Progenitor cell of endocrine pancreas (in vitro differentiated cells): ENCODE measurements around the gene TRIM44. TPM values are rescaled to one million over a fixed set of nuclear protein-coding genes. Genes with fewer than 3 reads are reported as not detected.

Source experiments
- DNase-seq: peaks from one replicate; pipeline ENCODE4 v3.0.0; 2021; ENCODE audit warnings: low spot score; ENCODE audit not compliant: unreplicated experiment
- H3K27ac Mint-ChIP-seq: 2 replicates; pipeline ENCODE4 v1.8.0; 2021; ENCODE audit warnings: mild to moderate bottlenecking, moderate library complexity, mixed read lengths
- H3K27me3 Mint-ChIP-seq: 2 replicates; pipeline ENCODE4 v1.8.0; 2021; ENCODE audit warnings: mixed read lengths
- H3K36me3 Mint-ChIP-seq: 2 replicates; pipeline ENCODE4 v1.8.0; 2022; ENCODE audit warnings: mixed read lengths; ENCODE audit not compliant: insufficient read depth
- H3K4me1 Mint-ChIP-seq: 2 replicates; pipeline ENCODE4 v1.8.0; 2021; ENCODE audit warnings: low read depth, mixed read lengths
- H3K4me3 Mint-ChIP-seq: 2 replicates; pipeline ENCODE4 v1.8.0; 2021; ENCODE audit warnings: low read depth, mild to moderate bottlenecking, moderate library complexity, mixed read lengths
- H3K9me3 Mint-ChIP-seq: 2 replicates; pipeline ENCODE4 v1.8.0; 2021; ENCODE audit warnings: low read depth, mixed read lengths
- total RNA-seq: library from RNA; stranded (reverse); gene quantifications from 2 replicates; pipeline ENCODE4 v1.2.1, GENCODE V29; 2021
- TF ChIP-seq, protein P1 (sequence below): fragments of 200-600 bp; sonication (generic); IDR thresholded peaks from one replicate; pipeline ENCODE4 v1.5.0; 2021; ENCODE audit warnings: antibody characterized with exemption, mild to moderate bottlenecking; ENCODE audit not compliant: unreplicated experiment

Gene TRIM44
- total RNA-seq, 1 donor from 2014 or later = 65.1 TPM

DNA sequence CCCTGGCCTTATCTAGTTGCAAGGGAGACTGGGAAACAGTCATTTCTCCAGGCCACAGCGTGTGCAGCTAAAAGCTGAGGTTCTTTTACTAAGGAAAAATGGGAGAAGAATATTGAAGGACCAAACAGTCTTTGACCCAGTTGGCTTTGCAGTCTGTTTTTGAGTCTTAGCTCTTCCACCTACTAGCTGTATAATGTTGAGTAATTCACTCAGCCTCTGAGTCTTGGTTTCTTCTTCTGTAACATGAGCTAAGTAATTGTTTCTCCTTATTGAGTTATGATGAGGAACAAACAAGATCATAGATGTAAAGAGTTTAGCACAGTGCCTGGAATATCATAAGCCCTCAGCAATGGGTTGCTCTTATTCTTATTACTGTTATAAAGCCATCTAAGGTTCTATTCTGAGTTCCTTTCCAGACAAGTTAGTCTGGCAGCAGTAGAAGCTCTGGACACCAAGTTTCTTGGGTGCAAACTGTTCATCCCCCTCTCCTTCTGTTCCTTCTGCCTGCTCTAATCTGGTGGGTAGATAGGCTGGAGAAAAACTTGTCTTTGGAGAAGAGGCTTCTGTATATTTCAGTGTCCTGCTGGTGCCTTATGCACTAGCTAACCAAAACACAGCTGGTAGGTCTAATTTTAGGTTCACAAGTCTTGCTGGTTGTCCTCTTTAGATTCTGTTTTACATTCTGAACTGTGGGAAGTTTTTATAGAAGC, 13.5 kb downstream of the TRIM44 start:
- Mint-ChIP-seq H3K27me3 (no peaks in the 10 kb centered on the region), H3K4me3 (no peak overlapping the region), H3K27ac (no peak overlapping the region), H3K4me1 (peaks cover 9% of the 10 kb centered on the region), H3K36me3 (no peaks in the 10 kb centered on the region), H3K9me3 (no peaks in the 10 kb centered on the region)
- TF ChIP-seq, protein P1, sequence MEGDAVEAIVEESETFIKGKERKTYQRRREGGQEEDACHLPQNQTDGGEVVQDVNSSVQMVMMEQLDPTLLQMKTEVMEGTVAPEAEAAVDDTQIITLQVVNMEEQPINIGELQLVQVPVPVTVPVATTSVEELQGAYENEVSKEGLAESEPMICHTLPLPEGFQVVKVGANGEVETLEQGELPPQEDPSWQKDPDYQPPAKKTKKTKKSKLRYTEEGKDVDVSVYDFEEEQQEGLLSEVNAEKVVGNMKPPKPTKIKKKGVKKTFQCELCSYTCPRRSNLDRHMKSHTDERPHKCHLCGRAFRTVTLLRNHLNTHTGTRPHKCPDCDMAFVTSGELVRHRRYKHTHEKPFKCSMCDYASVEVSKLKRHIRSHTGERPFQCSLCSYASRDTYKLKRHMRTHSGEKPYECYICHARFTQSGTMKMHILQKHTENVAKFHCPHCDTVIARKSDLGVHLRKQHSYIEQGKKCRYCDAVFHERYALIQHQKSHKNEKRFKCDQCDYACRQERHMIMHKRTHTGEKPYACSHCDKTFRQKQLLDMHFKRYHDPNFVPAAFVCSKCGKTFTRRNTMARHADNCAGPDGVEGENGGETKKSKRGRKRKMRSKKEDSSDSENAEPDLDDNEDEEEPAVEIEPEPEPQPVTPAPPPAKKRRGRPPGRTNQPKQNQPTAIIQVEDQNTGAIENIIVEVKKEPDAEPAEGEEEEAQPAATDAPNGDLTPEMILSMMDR = no peak
- DNase-seq = no peak

DNA sequence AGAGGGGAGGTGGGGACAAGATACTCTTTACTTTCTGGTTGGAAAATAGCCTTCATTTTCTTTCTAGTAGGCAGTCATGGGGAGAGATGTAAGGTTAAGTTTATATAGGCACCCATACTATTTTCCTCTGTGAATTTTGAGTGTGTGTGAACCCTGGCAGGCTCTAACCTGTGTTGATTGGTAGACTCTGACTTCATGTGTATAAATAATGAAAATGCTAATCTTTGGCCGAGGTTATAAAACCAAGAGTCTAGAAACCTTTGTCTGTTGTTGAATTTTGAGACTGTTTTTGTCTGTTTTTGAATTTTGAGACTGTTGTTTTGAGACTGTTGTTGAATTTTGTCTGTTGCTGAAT, 14.0 kb downstream of the TRIM44 start:
- Mint-ChIP-seq H3K27me3 (no peaks in the 10 kb centered on the region), H3K27ac (no peak overlapping the region)

DNA sequence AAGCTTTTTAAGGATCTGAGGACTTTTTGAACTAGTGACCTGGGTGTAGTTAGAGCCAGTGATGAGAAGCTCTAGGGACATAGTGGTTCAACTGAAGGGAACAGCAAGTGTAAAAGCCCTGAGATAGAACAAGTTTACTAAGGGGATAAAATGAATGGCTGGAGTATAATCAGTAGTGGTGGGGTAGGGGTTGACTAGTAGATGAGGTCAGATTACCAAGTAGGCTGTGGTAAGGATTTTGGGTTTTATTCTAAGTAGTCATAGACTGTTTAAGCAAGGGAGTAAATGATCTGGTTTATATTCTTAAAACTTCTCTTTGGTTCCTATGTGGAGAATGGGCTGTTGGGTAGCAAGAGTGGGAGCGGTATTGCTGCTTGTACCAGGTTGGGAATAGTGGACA, 15.3 kb downstream of the TRIM44 start:
- H3K27ac Mint-ChIP-seq = no peak overlapping the region
- TF ChIP-seq, protein P1 = no peak
- H3K27me3 Mint-ChIP-seq = no peaks in the 10 kb centered on the region
- H3K4me3 Mint-ChIP-seq = no peak overlapping the region
- H3K4me1 Mint-ChIP-seq = peaks cover 17% of the 10 kb centered on the region
- no peak for DNase-seq
- no peaks in the 10 kb centered on the region for H3K9me3 Mint-ChIP-seq
- H3K36me3 Mint-ChIP-seq = no peaks in the 10 kb centered on the region

More for the DNA sequence above, 14.0 kb downstream of the TRIM44 start:
- Mint-ChIP-seq H3K4me3 (no peak overlapping the region), H3K4me1 (peaks cover 12% of the 10 kb centered on the region), H3K36me3 (no peaks in the 10 kb centered on the region), H3K9me3 (no peaks in the 10 kb centered on the region)
- TF ChIP-seq, protein P1 = no peak
- no peak for DNase-seq

DNA sequence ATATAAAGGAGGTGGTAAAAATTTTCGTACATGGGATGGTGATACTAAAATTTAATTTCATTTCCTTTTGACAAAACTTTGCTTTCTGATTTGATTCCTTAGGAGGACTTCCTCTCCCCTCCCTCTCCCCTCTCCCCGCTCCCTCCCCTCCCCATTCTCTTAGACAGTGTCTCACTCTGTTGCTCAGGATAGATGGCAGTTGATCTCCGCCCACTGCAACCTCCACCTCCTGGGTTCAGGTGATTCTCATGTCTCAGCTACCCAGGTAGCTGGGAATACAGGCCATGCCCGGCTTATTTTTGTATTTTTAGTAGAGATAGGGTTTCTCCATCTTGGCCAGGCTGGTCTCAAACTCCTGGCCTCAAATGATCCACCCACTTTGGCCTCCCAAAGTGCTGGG, 15.9 kb downstream of the TRIM44 start:
- no peaks in the 10 kb centered on the region for H3K36me3 Mint-ChIP-seq

DNA sequence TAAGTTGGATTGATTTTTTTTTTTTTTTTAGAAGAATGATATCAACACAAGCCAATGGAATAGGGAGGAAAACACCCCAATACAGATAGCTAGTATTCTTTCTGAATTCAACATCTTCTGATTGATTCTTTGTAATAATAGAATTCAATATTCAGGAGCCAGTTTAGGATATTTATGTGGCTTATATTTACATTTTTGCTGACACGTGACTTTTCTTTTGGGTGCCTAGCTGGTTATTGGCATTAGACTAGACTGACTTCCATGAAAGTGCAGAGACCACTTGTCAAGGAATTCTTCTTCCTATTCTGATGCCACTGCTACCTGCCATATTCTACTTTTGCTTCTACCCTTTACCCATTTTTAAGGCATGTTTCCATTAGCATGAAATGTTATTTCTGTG, 16.4 kb downstream of the TRIM44 start:
- DNase-seq = no peak
- H3K27ac Mint-ChIP-seq = no peak overlapping the region
- no peaks in the 10 kb centered on the region for H3K36me3 Mint-ChIP-seq
- no peaks in the 10 kb centered on the region for H3K27me3 Mint-ChIP-seq
- no peaks in the 10 kb centered on the region for H3K9me3 Mint-ChIP-seq
- H3K4me1 Mint-ChIP-seq = peaks cover 18% of the 10 kb centered on the region
- TF ChIP-seq, protein P1 = no peak
- H3K4me3 Mint-ChIP-seq = no peak overlapping the region

More for the DNA sequence above, 15.9 kb downstream of the TRIM44 start:
- H3K4me1 Mint-ChIP-seq = peaks cover 19% of the 10 kb centered on the region
- DNase-seq = no peak
- H3K4me3 Mint-ChIP-seq = no peak overlapping the region
- no peak overlapping the region for H3K27ac Mint-ChIP-seq
- H3K27me3 Mint-ChIP-seq = no peaks in the 10 kb centered on the region
- TF ChIP-seq, protein P1 = no peak
- H3K9me3 Mint-ChIP-seq = no peaks in the 10 kb centered on the region
